ENCODE measurements around the gene TMEM234.

TMEM234 gene

GRCh38 chr1:32170991-32171390, 51.2 kb downstream of the TMEM234 start:
- no peak for DNase-seq

Measured in 8988T (cell line).